ENCODE measurements around the gene WBP2. TPM values are rescaled to one million over a fixed set of nuclear protein-coding genes. Genes with fewer than 3 reads are reported as not detected.
A peak's percentile ranks its signal among the peaks of the same experiment; 100 is the strongest.

WBP2 gene
- total and polyA plus RNA-seq, 10 donors: 46.7 to 144 (median 89.1) TPM

DNA sequence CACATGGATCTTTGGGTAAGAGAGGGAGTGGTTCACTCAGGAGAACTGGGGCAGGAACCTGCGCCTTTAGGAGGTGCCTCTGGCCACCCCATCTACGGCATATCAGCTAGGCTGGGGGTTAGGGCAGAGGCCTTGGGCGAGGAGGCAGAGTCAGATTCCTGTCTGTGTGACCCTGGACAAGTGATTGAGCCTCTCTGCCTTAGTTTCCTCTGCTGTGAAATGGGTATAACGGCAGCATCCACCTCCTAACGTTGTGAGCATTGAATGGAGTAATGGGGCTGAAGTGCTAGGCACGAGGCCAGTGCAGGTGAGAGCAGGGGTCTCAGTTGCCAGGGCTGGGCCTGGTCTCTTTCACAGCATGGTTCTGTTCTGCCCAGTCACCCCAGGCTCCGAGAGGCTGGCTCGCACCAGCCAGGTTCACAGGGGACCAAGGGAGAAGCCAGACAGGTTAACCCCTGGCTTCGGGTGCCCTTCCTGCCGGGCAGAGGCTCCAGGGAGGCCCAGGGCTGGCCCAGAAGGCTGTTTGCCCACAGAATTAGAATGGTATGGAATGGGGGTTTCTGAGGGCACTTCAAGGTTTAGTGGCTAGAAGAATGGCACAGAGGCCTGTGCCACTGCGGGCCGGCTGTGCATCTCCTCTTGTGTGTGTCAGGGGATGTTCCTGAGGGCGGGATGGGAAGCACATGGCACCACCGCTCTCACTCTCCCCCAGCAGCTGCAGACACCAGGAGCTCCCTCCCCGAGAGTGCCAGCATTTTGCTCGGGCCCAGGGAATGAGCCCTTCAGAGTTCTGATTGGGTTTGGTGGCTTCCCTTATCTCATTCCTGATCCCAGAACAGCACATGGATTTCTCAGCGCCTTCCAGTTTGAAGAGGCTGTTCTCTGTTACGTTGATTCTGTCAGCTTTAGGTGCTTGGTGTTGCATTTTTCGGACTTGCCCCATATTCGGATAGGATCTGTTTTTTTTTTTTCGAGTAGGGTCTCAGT, 34.7 kb downstream of the WBP2 start:
- H3K27me3 ChIP-seq (replicated peaks in 1 of 7): no peaks in the 10 kb centered on the region
- no peak overlapping the region for H3K27ac ChIP-seq
- WGBS, 5 donors: 85 to 90% (median 87%) methylated on average over 21 of the region's 21 CpGs
- H3K4me3 ChIP-seq: no peak overlapping the region
- H3K36me3 ChIP-seq: peaks cover 0 to 100% (median 92%) of the 10 kb centered on the region in 6 donors
- TF ChIP-seq POLR2A (IDR thresholded peaks at IDR 0.05) (no peak), POLR2AphosphoS5 (IDR thresholded peaks at IDR 0.05) (peak in 1 of 3 donors; percentile 25)
- H3K9me3 ChIP-seq: no peaks in the 10 kb centered on the region
- DNase-seq: no peak
- intact Hi-C loops (cut with DNase I; ENCODE audit: low total_unique reads): no loop called here
- H3K4me1 ChIP-seq: peaks cover 0 to 39% (median 15%) of the 10 kb centered on the region in 6 donors

DNA sequence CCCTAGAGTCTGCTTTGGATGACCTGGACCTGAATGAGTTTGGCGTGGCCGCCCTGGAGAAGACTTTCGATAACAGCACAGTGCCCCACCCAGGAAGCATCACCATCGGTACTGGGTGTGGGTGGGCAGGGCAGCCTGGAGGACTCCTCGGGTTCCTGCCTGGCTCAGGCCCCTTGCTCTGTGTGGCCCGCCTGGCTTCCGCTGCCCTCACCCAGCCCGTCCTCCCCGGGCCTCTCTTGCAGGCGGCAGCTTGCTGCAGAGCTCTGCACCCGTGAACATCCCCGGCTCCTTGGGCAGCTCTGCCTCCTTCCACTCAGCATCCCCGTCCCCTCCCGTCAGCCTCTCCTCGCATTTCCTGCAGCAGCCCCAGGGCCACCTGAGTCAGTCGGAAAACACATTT, 35.5 kb downstream of the WBP2 start:
- peaks cover 0 to 33% (median 13%) of the 10 kb centered on the region in 6 donors for H3K4me1 ChIP-seq
- 83 to 95% (median 87%) methylated on average over 12 to 16 of the region's 16 CpGs for WGBS, 5 donors
- peaks cover 0 to 100% (median 95%) of the 10 kb centered on the region in 6 donors for H3K36me3 ChIP-seq
- no peak overlapping the region for H3K4me3 ChIP-seq
- no peak for DNase-seq
- H3K9me3 ChIP-seq: no peaks in the 10 kb centered on the region
- intact Hi-C loops (cut with DNase I; ENCODE audit: low total_unique reads): no loop called here
- H3K27me3 ChIP-seq (replicated peaks in 1 of 7): no peaks in the 10 kb centered on the region
- H3K27ac ChIP-seq: no peak overlapping the region
- TF ChIP-seq POLR2AphosphoS5 (IDR thresholded peaks at IDR 0.05) (peak in 1 of 3 donors; percentile 62), POLR2A (IDR thresholded peaks at IDR 0.05) (no peak)
- TF ChIP-seq, protein P1, sequence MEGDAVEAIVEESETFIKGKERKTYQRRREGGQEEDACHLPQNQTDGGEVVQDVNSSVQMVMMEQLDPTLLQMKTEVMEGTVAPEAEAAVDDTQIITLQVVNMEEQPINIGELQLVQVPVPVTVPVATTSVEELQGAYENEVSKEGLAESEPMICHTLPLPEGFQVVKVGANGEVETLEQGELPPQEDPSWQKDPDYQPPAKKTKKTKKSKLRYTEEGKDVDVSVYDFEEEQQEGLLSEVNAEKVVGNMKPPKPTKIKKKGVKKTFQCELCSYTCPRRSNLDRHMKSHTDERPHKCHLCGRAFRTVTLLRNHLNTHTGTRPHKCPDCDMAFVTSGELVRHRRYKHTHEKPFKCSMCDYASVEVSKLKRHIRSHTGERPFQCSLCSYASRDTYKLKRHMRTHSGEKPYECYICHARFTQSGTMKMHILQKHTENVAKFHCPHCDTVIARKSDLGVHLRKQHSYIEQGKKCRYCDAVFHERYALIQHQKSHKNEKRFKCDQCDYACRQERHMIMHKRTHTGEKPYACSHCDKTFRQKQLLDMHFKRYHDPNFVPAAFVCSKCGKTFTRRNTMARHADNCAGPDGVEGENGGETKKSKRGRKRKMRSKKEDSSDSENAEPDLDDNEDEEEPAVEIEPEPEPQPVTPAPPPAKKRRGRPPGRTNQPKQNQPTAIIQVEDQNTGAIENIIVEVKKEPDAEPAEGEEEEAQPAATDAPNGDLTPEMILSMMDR (IDR thresholded peaks at IDR 0.05 in 8 of 11, conservative IDR thresholded peaks at IDR 0.05 in 3 of 11): no peak

DNA sequence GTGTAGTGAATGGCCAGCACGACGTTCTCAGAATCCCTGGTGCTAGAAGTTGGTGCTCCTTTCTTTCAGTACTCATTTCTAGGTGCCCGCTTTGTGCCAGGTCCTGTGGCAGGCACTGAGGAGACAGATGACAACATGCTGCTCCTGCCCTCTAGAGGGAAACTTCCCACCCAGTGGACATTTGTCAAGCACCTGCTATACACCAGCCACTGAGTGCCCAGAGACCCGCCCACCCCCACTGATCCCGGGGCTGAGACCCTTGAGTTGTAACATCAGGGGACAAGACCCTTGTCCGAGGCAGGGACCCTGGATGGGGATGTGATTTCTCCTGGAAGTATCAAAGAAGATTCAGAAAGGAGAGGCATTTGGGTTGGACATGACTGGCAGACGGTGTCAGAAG, 36.0 kb downstream of the WBP2 start:
- Histone ChIP-seq H3K4me3 (no peak overlapping the region), H3K27ac (no peak overlapping the region), H3K4me1 (peaks cover 0 to 28% (median 10%) of the 10 kb centered on the region in 6 donors), H3K27me3 (replicated peaks in 1 of 7) (no peaks in the 10 kb centered on the region), H3K36me3 (peaks cover 0 to 100% (median 96%) of the 10 kb centered on the region in 6 donors), H3K9me3 (no peaks in the 10 kb centered on the region)
- no peak for TF ChIP-seq POLR2A (IDR thresholded peaks at IDR 0.05)
- 91 to 96% (median 94%) methylated on average over 7 of the region's 7 CpGs for WGBS, 5 donors
- DNase-seq: no peak
- intact Hi-C loops (cut with DNase I; ENCODE audit: low total_unique reads): no loop called here

DNA sequence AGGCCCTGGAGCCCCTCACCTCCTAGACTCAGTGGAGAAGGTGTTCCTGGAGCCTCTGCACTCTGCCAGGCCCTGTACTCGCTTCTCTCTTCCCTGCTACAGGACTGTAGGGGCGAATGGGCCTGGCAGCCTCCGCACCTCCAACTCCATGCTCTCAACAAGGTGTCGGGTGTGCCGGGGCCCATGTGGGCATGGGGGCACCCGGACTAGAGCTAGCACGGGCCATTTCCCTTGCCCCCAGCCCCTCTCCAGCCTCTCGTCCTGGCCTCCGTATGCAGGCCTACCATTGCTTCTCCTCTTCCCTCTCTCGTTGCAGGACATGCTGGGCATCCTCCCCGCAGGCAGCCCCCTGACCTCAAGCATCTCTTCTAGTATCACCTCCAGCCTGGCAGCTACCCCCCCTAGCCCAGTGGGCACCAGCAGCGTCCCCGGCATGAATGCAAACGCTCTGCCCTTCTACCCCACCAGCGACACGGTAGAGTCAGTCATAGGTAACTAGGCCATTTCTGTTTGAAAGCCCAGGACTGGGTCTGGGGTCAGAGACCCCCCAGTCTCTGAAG, 36.7 kb downstream of the WBP2 start:
- TF ChIP-seq POLR2AphosphoS5 (IDR thresholded peaks at IDR 0.05) (no peak), POLR2A (IDR thresholded peaks at IDR 0.05) (no peak)
- TF ChIP-seq, protein P1 (IDR thresholded peaks at IDR 0.05 in 8 of 11, conservative IDR thresholded peaks at IDR 0.05 in 3 of 11): no peak
- peaks cover 0 to 100% (median 96%) of the 10 kb centered on the region in 6 donors for H3K36me3 ChIP-seq
- H3K9me3 ChIP-seq: no peaks in the 10 kb centered on the region
- peaks cover 0 to 21% (median 8%) of the 10 kb centered on the region in 6 donors for H3K4me1 ChIP-seq
- WGBS, 5 donors: 94 to 97% (median 96%) methylated on average over 15 to 16 of the region's 16 CpGs
- H3K27ac ChIP-seq: no peak overlapping the region
- no peak for DNase-seq
- intact Hi-C loops (cut with DNase I; ENCODE audit: low total_unique reads): no loop called here
- no peaks in the 10 kb centered on the region for H3K27me3 ChIP-seq (replicated peaks in 1 of 7)
- H3K4me3 ChIP-seq: no peak overlapping the region

DNA sequence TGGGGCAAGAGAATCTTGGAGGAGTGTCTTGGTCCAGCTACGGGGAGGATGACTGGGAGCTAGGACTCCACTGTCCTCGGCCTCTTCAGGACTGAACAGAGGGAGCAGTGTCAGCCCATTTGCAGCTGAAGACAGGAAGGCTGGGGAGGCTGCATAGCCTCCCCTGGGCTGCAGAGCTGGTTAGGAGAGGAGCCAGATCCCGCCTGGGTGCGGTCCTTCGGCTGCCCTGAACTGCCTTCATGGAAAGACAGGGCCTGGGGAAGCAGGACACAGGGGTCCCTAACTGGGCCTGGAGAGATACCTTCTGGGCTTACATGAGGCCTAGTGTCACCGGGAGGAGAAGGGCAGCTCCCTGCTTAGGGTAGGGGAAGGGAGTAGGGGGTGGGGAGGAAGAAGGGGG, 37.6 kb downstream of the WBP2 start:
- Histone ChIP-seq H3K27me3 (replicated peaks in 1 of 7) (no peaks in the 10 kb centered on the region), H3K4me3 (no peak overlapping the region), H3K36me3 (peaks cover 0 to 100% (median 96%) of the 10 kb centered on the region in 6 donors), H3K4me1 (peaks cover 0 to 17% (median 8%) of the 10 kb centered on the region in 6 donors), H3K27ac (no peak overlapping the region), H3K9me3 (no peaks in the 10 kb centered on the region)
- DNase-seq: no peak
- TF ChIP-seq POLR2A (IDR thresholded peaks at IDR 0.05) (no peak), POLR2AphosphoS5 (IDR thresholded peaks at IDR 0.05) (no peak)
- TF ChIP-seq, protein P1 (IDR thresholded peaks at IDR 0.05 in 8 of 11, conservative IDR thresholded peaks at IDR 0.05 in 3 of 11): no peak
- intact Hi-C loops (cut with DNase I; ENCODE audit: low total_unique reads): no loop called here
- 95 to 97% (median 96%) methylated on average over 6 of the region's 6 CpGs for WGBS, 5 donors

Measured in spleen (tissue), 11 donors.